GM12801 (cell line): Measurements from ENCODE around the gene CCSER1.

Experiments
- CTCF ChIP-seq: IDR thresholded peaks from one replicate; pipeline ENCODE4 v1.5.1; 2011; ENCODE audit warnings: control low read depth; ENCODE audit not compliant: insufficient read length; ENCODE audit errors: extremely low read depth

CCSER1 gene

GRCh38 chr4:91114386-91114785, 987.2 kb downstream of the CCSER1 start:
- no peak for TF ChIP-seq CTCF

- no peak for TF ChIP-seq CTCF
Measured at GRCh38 chr4:91116861-91117260, 989.7 kb downstream of the CCSER1 start.

GRCh38 chr4:91118597-91118996, 991.4 kb downstream of the CCSER1 start:
- no peak for TF ChIP-seq CTCF

- no peak for TF ChIP-seq CTCF
Measured at GRCh38 chr4:91123742-91124141, 996.5 kb downstream of the CCSER1 start.

GRCh38 chr4:91127192-91127591, 1000.0 kb downstream of the CCSER1 start:
- no peak for TF ChIP-seq CTCF

- no peak for TF ChIP-seq CTCF
Measured at GRCh38 chr4:91127831-91128230, 1000.6 kb downstream of the CCSER1 start.

GRCh38 chr4:91128519-91128918, 1001.3 kb downstream of the CCSER1 start:
- TF ChIP-seq CTCF, result no peak

GRCh38 chr4:91147067-91147466, 1019.9 kb downstream of the CCSER1 start:
- no peak for TF ChIP-seq CTCF
